ENCODE results near the gene NR1H2. TPM values are rescaled to one million over a fixed set of nuclear protein-coding genes. Genes with fewer than 3 reads are reported as not detected.

NR1H2 gene
- total RNA-seq, 1 experiment from 2014 or later, result 40.3 TPM

DNA sequence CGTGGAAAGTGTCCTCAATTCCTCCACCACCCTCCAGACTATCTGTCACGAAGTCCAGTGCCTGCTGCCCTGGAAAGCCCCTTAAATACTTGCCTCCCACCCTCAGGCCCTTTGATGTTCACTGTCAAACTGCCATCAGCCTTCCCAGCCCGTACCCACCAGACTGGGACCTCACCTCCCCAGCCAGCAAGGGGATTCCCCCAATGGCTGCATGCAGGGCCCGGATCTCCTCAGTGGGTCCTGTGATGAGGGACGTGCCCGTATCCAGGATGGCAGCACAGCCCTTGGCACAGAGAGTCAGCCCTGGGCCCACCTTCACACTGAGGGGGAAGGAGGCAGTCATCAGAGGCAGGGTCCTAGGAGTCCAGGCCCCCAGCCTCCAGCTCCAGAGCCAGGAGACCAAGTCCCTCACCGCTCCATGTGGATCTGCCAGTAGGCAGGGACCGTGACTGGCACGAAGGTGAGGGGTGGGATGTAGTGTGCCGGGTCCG lies 16.9 kb upstream of the NR1H2 start:
- intact Hi-C loops (cut with micrococcal nuclease), result no loop called here
- no peaks in the 10 kb centered on the region for H4K20me1 ChIP-seq (ENCODE audit: insufficient read depth)
- H3K9ac ChIP-seq (ENCODE audit: low read length), result no peak overlapping the region
- H3K4me2 ChIP-seq (ENCODE audit: low read length), result no peak overlapping the region
- DNase-seq (ENCODE audit: low read depth, low spot score) (no peak), ATAC-seq (no peak)
- peaks cover 0 to 7% of the 10 kb centered on the region in 2 experiments; a peak in 1 of 4 replicates for H3K4me1 ChIP-seq (ENCODE audit: control insufficient read depth in 1 of 2, insufficient read depth in 2 of 2, low read length in 2 of 2)
- no peaks in the 10 kb centered on the region for H3K27me3 ChIP-seq (ENCODE audit: insufficient read depth, low read length)
- ChIA-PET RAD21 (ENCODE audit: low non-redundant PET in 1 of 2, low total read pairs in 2 of 2, uncharacterized antibody in 2 of 2, unreplicated experiment in 2 of 2) (no interaction called here), CTCF (no interaction called here), POLR2A (no interaction called here)
- no peaks in the 10 kb centered on the region for H3K9me3 ChIP-seq (ENCODE audit: control insufficient read depth in 1 of 2, insufficient read depth in 1 of 2, low read depth in 1 of 2, low read length in 2 of 2)
- H3K36me3 ChIP-seq (ENCODE audit: control insufficient read depth in 1 of 2, insufficient read depth in 2 of 2, low read length in 2 of 2), result no peaks in the 10 kb centered on the region
- BruUV-seq (replicated peaks), result no TSS peak
- H3K9me2 ChIP-seq (ENCODE audit: insufficient read depth), result no peaks in the 10 kb centered on the region
- no peak overlapping the region for H2AFZ ChIP-seq (ENCODE audit: low read depth, low read length, poor library complexity, severe bottlenecking)
- H3K27ac ChIP-seq (ENCODE audit: low read depth, low read length), result no peak overlapping the region
- TF ChIP-seq, protein P1, sequence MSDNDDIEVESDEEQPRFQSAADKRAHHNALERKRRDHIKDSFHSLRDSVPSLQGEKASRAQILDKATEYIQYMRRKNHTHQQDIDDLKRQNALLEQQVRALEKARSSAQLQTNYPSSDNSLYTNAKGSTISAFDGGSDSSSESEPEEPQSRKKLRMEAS (IDR thresholded peaks at IDR 0.05), result no peak
- TF ChIP-seq CBX3 (IDR thresholded peaks at IDR 0.05; ENCODE audit: low read depth), result no peak
- TF ChIP-seq, protein P2, sequence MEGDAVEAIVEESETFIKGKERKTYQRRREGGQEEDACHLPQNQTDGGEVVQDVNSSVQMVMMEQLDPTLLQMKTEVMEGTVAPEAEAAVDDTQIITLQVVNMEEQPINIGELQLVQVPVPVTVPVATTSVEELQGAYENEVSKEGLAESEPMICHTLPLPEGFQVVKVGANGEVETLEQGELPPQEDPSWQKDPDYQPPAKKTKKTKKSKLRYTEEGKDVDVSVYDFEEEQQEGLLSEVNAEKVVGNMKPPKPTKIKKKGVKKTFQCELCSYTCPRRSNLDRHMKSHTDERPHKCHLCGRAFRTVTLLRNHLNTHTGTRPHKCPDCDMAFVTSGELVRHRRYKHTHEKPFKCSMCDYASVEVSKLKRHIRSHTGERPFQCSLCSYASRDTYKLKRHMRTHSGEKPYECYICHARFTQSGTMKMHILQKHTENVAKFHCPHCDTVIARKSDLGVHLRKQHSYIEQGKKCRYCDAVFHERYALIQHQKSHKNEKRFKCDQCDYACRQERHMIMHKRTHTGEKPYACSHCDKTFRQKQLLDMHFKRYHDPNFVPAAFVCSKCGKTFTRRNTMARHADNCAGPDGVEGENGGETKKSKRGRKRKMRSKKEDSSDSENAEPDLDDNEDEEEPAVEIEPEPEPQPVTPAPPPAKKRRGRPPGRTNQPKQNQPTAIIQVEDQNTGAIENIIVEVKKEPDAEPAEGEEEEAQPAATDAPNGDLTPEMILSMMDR (IDR thresholded peaks at IDR 0.05 in 2 of 3, conservative IDR thresholded peaks at IDR 0.05 in 1 of 3; ENCODE audit: borderline replicate concordance in 1 of 3, insufficient read depth in 1 of 3, low read depth in 2 of 3, low read length in 2 of 3), result no peak
- TF ChIP-seq SIN3A (IDR thresholded peaks at IDR 0.05; ENCODE audit: low read depth), result no peak
- no peak for TF ChIP-seq FOSL1 (IDR thresholded peaks at IDR 0.05; ENCODE audit: low read depth)
- TF ChIP-seq EGR1 (IDR thresholded peaks at IDR 0.05; ENCODE audit: low read depth), result no peak
- no peak for TF ChIP-seq POLR2AphosphoS5 (IDR thresholded peaks at IDR 0.05; ENCODE audit: low read depth, low read length)
- TF ChIP-seq TCF7L2 (IDR thresholded peaks at IDR 0.05; ENCODE audit: borderline replicate concordance, extremely low read depth, insufficient read depth, insufficient read length), result no peak
- H3K79me2 ChIP-seq (ENCODE audit: insufficient read depth, low read length), result no peaks in the 10 kb centered on the region
- H3K4me3 ChIP-seq (replicated peaks in 1 of 2; ENCODE audit: low read depth in 1 of 2, low read length in 2 of 2), result no peak overlapping the region
